Suppressor macrophage treated with lipopolysaccharide for 1 hour (primary cell): Measurements from ENCODE around the gene ADGRL2.

ENCODE experiments used
- DNase-seq, 3 donors: peaks; one replicate each; pipeline ENCODE4 v3.0.0-alpha.2; 2020 to 2022

The ADGRL2 gene

GRCh38 chr1:82000221-82000620, 199.5 kb downstream of the ADGRL2 start:
- DNase-seq = no peak

GRCh38 chr1:82001345-82001744, 200.6 kb downstream of the ADGRL2 start:
- no peak for DNase-seq

GRCh38 chr1:82007804-82008203, 207.1 kb downstream of the ADGRL2 start:
- DNase-seq = no peak

- DNase-seq = no peak
Measured at GRCh38 chr1:82013702-82014101, 213.0 kb downstream of the ADGRL2 start.

- DNase-seq = no peak
Measured at GRCh38 chr1:82015444-82015843, 214.7 kb downstream of the ADGRL2 start.

- DNase-seq = no peak
Measured at GRCh38 chr1:82018319-82018718, 217.6 kb downstream of the ADGRL2 start.

GRCh38 chr1:82019508-82019907, 218.8 kb downstream of the ADGRL2 start:
- no peak for DNase-seq

GRCh38 chr1:82030830-82031229, 230.1 kb downstream of the ADGRL2 start:
- DNase-seq = no peak

GRCh38 chr1:82032068-82032467, 231.3 kb downstream of the ADGRL2 start:
- DNase-seq = no peak

- no peak for DNase-seq
Measured at GRCh38 chr1:82034812-82035211, 234.1 kb downstream of the ADGRL2 start.
